ENCODE measurements around the gene ADAM10.

DNA sequence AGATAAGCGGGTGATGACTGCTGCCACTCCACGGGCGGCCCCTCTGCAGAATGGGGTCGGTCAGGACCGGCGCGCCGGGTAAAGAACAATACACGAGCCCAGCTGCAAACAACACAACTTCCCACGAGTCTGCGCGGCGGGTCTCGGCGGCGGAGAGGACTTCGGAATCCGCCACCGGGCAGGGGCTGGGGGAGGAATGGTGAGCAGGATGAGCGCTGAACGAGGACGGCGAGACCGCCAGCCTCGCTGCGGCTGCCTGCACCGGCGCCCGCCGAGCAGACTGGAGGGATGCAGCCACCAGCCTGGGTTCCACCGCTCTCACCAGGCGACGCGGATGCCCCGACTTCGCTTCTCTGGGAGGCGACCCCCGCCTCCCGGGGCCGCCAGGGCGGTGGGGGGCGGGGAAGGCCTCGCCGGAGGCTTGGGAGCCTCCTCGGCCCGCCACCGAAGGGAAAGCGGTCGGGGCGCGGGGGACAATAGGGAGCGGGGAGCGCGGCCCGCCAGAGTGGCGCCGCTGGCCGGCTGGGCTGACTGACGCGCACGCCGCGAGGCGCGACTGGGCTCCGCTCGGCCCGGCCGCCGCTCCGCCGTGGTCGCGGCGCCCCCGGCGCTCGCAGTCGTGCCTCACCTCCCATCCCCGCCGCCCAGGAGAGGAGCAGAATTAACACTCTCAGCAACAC lies 515 bp downstream of the ADAM10 start:
- no peak for TF ChIP-seq POLR2A (IDR thresholded peaks at IDR 0.05)
- TF ChIP-seq, protein P1, sequence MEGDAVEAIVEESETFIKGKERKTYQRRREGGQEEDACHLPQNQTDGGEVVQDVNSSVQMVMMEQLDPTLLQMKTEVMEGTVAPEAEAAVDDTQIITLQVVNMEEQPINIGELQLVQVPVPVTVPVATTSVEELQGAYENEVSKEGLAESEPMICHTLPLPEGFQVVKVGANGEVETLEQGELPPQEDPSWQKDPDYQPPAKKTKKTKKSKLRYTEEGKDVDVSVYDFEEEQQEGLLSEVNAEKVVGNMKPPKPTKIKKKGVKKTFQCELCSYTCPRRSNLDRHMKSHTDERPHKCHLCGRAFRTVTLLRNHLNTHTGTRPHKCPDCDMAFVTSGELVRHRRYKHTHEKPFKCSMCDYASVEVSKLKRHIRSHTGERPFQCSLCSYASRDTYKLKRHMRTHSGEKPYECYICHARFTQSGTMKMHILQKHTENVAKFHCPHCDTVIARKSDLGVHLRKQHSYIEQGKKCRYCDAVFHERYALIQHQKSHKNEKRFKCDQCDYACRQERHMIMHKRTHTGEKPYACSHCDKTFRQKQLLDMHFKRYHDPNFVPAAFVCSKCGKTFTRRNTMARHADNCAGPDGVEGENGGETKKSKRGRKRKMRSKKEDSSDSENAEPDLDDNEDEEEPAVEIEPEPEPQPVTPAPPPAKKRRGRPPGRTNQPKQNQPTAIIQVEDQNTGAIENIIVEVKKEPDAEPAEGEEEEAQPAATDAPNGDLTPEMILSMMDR (IDR thresholded peaks at IDR 0.05) = no peak

Measured in breast epithelium (tissue), 3 donors.